HG03097 (cell line): ENCODE measurements around the gene PPP1R17.

Experiments
- ATAC-seq: cut with Tn5 transposase; IDR thresholded peaks from one replicate; pipeline ENCODE4 v1.9.1; 2021; ENCODE audit not compliant: unreplicated experiment, low FRiP score

The PPP1R17 gene

DNA sequence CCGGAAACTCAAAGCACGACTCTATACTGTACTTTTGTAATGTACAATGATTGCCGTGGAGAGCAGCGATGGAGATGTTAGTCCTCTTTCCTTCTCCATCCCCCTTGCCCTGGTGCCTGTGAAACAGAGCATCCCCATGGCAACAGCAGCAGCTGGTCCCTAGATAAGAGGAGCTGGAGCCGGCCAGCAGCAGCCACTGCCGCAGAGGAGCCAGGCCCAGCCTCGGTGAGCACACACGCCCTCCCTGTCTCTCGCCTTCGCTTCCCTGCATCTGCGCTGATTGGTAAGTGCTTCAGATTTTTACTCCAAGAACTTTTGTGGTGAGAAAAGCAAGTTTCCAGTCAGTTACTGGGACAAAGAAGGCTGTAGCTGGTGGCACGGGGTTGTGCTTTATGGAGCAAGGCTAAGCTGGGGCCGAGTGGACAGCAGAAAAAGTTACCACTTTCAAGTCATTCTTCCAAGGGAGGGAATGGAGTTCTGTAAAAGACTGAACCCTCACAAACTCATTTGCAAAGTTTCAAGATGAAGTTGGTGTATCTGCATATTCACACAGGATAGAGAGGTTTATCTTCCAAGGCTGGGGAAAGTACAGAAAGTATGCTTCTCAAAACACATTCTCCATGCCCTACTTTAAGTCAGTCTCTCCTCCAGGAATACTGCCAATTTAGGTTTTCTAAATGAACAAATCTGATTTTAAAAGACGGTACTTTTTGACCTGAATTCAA is at the start of gene PPP1R17:
TSS of gene PPP1R17 (plus strand) at position 192 of the 725 bp plus-strand sequence. CDS start 5,227 bp downstream, outside the sequence.
- no peak for ATAC-seq

GRCh38 chr7:31640381-31640780 is 46.6 kb upstream of the PPP1R17 start:
- ATAC-seq = no peak

DNA sequence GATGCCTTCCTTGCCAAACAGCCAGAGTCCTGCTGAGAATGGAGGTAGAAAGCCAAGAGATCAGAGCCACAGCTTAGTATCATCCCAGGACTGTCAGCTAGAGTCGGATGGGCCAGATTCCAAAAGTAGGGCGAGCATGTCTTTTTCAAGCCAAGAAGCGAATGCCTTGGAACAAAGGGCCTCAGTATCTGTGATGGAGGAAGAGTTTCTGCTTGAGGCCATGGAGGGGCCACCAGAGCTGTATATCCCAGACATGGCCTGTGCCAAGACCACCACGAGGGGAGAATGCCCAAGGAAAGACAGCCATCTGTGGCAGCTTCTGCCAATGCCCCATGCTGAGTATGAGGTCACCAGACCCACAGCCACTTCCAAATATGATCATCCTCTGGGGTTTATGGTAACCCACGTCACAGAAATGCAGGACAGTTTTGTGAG is 44.3 kb upstream of the PPP1R17 start:
- no peak for ATAC-seq

DNA sequence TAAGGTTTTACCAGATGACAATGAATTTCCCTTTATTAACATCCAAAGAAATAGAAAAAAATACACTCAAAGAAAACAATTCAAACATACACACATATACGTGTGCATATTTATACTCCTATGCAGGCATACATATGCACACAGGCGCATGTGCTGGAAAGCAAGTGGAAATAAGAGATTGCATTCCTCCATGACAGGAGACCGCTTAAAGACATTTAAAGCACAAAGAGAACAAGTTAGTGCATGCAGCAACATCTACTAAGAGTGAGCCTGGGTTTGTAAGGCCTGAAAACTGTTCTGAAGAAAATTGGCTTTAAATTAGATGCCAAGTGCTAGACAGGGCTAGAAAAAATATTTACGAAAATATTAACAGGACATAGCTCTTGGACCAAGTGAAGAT is 40.1 kb upstream of the PPP1R17 start:
- no peak for ATAC-seq

GRCh38 chr7:31647511-31647910 is 39.5 kb upstream of the PPP1R17 start:
- no peak for ATAC-seq

- no peak for ATAC-seq
These were observed 38.7 kb upstream of the PPP1R17 start for GRCh38 chr7:31648288-31648687.

DNA sequence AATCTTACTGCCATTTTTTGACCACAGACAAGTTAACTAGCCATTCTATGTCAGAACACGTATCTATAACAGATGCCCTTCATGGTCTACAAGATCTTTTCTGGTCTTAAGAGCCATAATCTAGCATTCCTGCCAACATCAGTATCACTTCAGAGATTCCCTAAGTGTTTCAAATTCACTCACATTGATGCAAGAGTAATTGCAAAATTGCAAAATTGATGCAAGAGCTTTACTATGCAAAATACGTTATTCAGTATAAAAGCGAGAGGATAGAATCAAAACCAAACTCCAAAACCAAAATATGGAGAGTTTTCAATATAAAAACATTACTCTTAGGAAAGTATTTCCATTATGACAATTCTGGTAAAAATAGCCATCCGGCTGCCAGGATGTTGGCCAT is 38.1 kb upstream of the PPP1R17 start:
- no peak for ATAC-seq

DNA sequence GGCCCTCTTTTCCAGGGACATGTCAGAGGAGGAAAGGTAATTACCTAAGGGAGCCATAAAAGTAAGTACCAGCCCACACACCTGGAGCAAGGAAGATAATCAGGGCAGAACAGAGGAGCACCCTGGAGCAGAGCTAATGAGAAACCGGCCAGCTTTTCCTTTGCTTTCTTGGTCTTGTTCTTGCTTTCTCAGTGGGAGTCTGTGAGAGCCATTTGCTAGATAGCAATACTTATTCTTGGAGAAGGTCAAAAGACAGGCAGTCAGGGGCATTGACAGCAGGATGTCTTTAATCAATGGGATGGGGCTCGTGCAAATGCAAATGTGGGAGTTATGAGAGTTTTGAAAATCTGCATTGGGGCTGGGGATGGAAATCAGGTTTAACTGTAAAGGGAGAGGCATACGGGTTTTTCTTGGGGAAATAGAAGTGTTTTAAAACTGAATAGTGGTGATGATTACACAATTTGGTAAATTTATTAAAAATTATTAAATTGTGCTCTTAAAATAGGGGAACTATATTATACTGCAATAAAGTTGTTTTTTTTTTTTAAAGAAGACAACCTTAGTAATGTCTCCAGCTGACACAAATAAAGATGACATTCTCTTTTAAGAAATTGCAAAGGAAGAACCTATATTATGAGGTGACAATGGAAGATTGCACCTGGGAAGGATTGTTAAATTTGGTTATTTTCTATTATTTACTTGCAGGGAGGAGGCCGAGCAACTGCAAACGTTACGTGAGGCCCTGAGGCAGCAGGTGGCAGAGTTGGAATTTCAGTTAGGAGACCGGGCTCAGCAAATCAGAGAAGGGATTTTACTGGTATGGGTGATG is 35.6 kb upstream of the PPP1R17 start:
- no peak for ATAC-seq

DNA sequence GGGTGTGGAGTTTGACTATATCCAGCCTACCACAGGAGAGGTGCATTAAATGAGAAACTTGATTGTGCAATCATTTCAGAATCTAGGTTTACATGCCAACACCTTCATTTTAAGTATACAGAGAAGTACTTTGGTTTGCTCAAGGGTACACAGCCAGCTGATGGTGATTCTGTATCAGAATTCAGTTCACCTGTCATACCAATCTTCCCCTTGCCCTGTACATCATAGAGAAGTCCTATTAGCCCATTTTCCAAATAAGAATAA is 35.0 kb upstream of the PPP1R17 start:
- ATAC-seq = no peak

GRCh38 chr7:31663072-31663471 is 23.9 kb upstream of the PPP1R17 start:
- ATAC-seq = no peak

DNA sequence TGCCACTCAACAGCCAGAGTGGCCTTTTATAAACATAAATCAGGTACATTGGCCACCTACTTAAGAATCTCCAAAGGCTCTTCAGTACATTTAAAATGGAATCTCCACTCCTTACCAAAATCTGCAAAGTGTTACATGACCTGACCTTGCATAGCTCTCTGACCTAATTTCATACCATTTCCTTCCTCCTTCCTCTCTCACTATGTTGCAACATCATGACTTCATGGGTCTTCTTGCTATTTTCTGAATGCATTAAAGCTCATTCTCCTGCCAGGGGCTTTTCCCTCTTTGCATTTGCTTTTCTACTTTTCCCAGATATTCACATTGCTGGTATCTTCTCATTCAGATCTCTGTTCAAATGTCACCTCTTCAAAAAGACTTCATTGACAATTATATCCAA is 22.1 kb upstream of the PPP1R17 start:
- ATAC-seq = no peak

- no peak for ATAC-seq
These were observed 21.5 kb upstream of the PPP1R17 start for GRCh38 chr7:31665546-31665945.

GRCh38 chr7:31669461-31669860 is 17.6 kb upstream of the PPP1R17 start:
- ATAC-seq = no peak

DNA sequence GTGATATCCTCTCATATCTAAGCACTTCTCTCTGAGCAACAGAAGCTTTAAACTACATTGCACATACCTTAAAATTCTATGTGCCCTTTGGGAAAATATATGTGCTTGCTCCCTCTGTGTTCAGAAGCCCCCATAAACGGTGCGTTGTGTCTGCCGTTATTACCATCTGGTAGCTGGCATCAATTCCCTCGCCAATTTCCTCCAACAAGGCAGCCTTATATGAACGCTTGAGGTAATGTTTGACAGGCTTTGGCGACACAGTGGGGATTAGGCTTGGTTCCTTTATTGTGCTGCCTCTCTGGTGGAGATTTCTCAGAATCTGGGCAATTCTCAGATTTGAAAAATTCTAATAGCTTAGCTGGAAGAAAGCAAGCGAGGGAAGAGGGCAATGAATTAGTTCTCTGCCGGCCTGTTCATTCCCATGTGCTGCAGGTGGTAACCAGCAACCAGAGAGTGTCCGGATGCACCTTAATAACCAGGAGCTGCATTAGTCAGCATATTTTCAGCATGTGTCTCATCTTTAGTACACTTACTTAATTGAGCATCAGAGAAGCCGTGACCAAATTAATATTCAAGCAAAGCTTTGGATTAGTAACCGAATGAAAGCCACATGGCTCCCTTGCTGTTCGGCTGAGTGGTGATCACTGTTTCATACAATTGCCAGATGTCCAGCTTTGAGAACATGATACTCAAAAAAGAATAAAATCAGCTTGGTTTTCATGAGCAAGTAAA is 7.3 kb upstream of the PPP1R17 start:
- no peak for ATAC-seq

GRCh38 chr7:31683445-31684225 is 3.4 kb upstream of the PPP1R17 start:
- no peak for ATAC-seq

GRCh38 chr7:31688372-31688771 is 1.4 kb downstream of the PPP1R17 start:
- ATAC-seq = no peak

DNA sequence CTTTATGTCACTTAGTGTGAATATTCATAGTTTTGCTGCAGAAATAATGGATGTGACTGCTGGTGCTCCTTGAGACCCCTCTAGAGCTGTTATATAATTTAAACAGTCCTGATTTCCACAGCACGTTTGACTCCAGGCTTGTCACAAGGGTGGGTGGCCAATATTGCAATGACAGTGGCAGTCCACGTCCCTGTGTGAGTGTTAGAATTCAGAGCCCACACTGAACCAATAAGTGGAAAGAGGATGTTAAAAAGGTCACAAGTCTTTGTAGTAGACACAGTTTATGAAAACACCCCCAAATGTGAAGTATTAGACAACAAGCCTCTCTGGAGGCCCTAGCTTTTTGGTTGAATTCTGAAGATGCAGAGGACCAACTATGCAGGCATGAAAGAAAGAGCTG is 2.0 kb downstream of the PPP1R17 start:
- ATAC-seq = no peak

GRCh38 chr7:31690935-31691334 is 3.9 kb downstream of the PPP1R17 start:
- ATAC-seq = no peak

DNA sequence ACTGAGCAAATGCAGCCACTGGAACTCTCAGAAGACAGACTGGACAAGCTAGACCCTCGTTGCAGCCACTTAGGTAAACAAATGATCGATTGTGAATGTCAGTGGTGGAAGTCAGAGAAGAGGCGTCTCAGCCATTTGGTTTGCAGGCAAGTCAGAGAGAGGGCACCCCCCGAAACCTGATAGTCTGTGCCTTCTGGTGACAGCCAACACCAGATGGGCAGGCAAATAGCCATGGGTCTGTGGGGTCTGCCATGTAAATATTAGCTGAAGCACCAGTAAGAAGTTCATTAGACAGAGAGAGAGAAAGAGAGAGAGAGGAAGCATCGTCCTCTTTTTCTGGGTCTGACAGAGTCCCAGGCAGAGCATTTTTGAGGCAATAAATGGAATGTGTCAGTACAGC is 5.4 kb downstream of the PPP1R17 start:
- no peak for ATAC-seq

- ATAC-seq = no peak
These were observed 5.9 kb downstream of the PPP1R17 start for GRCh38 chr7:31692871-31693270.
